ENCODE results near the gene DNAH1. TPM values are rescaled to one million over a fixed set of nuclear protein-coding genes. Genes with fewer than 3 reads are reported as not detected.

The DNAH1 gene
- total RNA-seq, 1 donor = 4.7 TPM

DNA sequence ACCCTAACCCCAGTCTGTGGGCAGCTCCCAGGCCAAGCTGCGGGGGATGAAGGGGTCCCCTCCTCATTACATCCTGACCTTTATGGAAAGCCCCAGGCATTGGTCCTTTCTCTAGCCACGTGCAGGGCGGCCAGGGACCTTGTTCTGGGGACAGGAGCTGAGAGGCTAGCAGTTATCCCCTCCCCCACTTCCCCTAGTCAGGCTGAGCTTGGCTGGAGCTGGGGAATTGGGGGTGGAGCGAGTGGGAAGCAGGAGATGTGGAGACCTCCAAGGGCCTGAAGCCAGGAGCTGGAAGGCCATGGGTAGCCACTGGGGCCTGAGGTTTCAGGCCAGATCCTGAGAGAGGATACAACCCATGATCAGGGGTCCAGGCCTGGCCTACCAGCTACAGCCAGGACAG is 45.8 kb downstream of the DNAH1 start:
- TF ChIP-seq, protein P1, sequence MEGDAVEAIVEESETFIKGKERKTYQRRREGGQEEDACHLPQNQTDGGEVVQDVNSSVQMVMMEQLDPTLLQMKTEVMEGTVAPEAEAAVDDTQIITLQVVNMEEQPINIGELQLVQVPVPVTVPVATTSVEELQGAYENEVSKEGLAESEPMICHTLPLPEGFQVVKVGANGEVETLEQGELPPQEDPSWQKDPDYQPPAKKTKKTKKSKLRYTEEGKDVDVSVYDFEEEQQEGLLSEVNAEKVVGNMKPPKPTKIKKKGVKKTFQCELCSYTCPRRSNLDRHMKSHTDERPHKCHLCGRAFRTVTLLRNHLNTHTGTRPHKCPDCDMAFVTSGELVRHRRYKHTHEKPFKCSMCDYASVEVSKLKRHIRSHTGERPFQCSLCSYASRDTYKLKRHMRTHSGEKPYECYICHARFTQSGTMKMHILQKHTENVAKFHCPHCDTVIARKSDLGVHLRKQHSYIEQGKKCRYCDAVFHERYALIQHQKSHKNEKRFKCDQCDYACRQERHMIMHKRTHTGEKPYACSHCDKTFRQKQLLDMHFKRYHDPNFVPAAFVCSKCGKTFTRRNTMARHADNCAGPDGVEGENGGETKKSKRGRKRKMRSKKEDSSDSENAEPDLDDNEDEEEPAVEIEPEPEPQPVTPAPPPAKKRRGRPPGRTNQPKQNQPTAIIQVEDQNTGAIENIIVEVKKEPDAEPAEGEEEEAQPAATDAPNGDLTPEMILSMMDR (IDR thresholded peaks at IDR 0.05; ENCODE audit: insufficient read depth, low read depth, low read length) = no peak

DNA sequence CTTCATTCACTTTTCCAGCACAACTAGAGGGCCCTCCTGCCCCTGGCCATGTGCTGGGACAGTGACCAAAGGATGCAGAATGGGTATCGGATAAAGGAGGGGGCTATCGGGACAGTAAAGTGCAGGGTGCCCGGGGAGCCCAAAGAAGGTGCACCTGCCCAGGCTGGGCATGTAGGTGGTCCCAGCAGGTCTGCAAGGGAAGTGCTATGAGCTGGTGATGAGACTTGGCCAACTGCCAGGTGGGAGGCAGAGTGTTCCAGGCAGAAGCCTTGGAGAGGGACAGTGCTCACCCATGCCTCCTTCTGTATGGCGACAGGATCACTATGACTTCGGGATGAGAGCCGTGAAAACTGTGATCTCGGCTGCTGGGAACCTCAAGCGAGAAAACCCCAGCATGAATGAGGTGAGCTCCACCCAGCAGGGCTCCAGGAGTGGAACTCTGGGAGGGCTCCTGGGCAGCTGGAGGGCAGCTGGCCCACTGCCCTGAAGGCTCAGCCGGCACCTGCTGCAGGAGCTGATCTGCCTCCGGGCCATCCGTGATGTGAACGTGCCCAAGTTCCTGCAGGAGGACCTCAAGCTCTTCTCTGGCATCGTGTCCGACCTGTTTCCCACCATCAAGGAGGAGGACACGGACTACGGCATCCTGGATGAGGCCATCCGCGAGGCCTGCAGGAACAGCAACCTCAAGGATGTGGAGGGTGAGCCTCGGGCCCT is 48.4 kb downstream of the DNAH1 start:
- H3K4me3 ChIP-seq (ENCODE audit: low read depth, low read length) = no peak overlapping the region
- TF ChIP-seq, protein P1 (IDR thresholded peaks at IDR 0.05; ENCODE audit: insufficient read depth, low read depth, low read length) = no peak
- no peak for DNase-seq (ENCODE audit: low read depth)

More for the DNA sequence above, 45.8 kb downstream of the DNAH1 start:
- no peak overlapping the region for H3K4me3 ChIP-seq (ENCODE audit: low read depth, low read length)
- no peak for DNase-seq (ENCODE audit: low read depth)

DNA sequence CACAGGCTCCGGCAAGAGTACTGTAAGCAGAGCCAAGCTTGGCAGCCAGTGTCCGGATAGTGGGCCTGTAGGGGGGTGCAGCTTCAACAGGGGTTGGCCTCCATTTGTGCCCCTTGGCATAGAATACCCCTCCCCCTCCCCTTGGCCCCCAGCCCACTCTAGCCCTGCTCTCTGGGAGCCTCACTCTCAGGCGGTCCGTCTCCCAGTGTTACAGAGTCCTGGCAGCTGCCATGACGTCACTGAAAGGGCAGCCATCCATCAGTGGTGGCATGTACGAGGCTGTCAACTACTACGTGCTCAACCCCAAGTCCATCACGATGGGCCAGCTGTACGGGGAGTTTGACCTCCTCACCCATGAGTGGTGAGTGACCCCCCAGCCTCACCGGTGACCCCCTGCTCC is 50.4 kb downstream of the DNAH1 start:
- no peak for DNase-seq (ENCODE audit: low read depth)
- TF ChIP-seq, protein P1 (IDR thresholded peaks at IDR 0.05; ENCODE audit: insufficient read depth, low read depth, low read length) = no peak
- H3K4me3 ChIP-seq (ENCODE audit: low read depth, low read length) = no peak overlapping the region

DNA sequence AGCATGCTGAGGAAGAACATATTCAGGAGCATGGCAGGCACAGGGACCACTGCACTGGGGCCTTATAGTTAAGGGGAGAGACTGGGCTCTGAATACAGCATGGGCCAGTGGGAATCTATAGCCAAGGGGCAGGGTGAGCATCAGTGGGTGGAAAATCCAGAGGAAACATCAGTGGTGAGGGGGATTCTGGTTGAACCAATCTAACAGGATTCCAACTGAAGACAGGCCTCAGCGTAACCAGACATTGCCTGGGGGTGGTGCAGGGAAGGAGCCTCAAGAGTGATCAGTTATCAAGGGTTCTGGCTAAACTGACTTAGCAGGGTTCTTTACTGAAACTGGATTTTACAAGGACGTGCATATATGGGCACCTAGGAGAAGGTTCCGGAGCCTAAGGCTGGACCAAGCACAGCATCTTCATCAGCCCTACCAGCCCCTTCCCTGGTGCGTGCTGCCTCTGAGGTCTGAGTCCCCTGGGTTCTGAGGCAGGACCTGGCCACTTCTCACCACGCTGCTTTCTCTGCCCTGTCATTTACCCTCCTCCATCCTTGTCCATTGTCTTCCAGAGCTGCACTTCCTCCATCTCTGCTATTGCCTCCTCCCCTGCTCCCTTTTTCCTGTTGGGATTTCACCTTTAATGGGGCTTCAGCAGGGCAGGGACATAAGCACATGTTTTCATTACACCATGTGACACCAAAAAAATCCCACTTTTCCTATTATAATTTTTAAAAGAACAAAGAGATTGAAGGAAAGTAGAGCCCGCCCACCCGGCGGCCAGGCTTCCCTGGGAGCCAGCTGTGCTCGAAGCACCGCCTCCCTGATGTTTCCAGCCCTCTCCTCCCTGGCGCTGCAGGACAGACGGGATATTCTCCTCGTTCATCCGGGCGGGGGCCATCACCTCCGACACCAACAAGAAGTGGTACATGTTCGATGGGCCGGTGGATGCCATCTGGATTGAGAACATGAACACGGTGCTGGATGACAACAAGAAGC is 52.1 kb downstream of the DNAH1 start:
- no peak for DNase-seq (ENCODE audit: low read depth)
- TF ChIP-seq, protein P1 (IDR thresholded peaks at IDR 0.05; ENCODE audit: insufficient read depth, low read depth, low read length) = no peak

DNA sequence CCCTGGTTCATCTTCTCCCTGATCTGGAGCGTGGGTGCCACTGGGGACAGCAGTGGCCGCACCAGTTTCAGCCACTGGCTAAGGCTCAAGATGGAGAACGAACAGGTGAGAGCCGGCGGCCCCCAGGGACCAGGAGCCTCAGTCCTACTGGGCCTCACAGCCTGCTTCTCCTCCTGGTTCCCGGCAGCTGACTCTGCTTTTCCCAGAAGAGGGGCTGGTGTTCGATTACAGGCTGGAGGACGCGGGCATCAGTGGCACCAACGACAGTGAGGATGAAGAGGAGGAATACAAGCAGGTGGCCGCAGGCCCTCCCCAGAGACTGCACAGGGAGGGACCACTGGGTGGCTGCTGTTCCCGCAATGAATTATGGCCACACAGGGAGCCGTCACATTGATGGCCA is 54.4 kb downstream of the DNAH1 start:
- TF ChIP-seq, protein P1 (IDR thresholded peaks at IDR 0.05; ENCODE audit: insufficient read depth, low read depth, low read length) = no peak
- H3K4me3 ChIP-seq (ENCODE audit: low read depth, low read length) = no peak overlapping the region
- no peak for DNase-seq (ENCODE audit: low read depth)

More for the DNA sequence above, 52.1 kb downstream of the DNAH1 start:
- H3K4me3 ChIP-seq (ENCODE audit: low read depth, low read length) = no peak overlapping the region

DNA sequence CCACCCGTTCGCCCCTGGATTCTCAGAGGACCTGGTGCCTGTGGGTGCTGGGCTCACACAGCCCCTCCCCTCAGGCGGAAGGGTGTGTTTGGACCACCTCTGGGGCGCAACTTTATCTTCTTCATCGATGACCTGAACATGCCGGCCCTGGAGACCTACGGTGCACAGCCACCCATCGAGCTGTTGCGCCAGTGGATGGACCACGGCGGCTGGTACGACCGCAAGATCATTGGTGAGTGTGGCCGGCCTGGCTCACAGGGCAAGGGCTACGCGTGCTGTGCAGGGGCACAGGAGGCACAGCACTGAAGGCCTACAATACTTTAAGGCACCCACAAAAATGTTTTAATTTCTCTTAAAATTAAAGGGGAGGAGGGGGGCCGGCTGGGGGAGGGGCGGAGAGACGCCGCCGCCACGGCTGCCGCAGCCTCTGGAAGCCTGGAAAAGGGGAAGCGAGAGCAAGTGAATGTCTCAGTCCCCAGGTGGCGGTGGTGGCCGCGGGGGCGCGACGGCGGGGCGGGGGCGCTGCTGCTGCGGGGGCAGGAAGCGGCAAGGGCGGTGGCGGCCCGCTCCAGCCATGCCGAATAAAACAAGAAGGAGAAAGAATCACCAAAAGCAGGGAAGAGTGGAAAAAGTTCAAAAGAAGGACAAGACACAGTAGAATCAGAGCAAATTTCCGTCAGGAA is 56.8 kb downstream of the DNAH1 start:
- TF ChIP-seq, protein P1 (IDR thresholded peaks at IDR 0.05; ENCODE audit: insufficient read depth, low read depth, low read length) = no peak
- peak overlapping the region; percentile 16 for H3K4me3 ChIP-seq (ENCODE audit: low read depth, low read length)
- DNase-seq (ENCODE audit: low read depth) = no peak

Data from fibroblast of villous mesenchyme (primary cell).